HG03520 (cell line): ENCODE measurements around the gene RAB3D.
"Not testable (repeated sequence)": the region's sequence is repeated elsewhere in the genome, so short reads cannot be mapped to it uniquely, and the experiment has no call there.

ENCODE experiments used
- ATAC-seq: cut with Tn5 transposase; IDR thresholded peaks from one replicate; pipeline ENCODE4 v1.9.1; 2021; ENCODE audit warnings: mild to moderate bottlenecking, moderate library complexity; ENCODE audit not compliant: unreplicated experiment

Gene RAB3D

DNA sequence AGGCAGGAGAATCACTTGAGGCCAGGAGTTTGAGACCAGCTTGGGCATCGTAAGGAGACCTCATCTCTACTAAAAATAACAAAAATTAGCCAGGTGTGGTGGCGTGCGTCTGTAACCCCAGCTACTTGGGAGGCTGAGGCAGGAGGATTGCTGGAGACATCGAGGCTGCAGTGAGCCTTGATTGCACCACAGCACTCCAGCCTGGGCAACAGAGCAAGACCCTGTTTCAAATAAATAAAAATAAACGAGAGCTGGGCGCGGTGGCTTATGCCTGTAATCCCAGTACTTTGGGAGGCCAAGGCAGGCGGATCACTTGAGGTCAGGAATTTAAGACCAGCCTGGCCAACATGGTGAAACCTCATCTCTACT is 626 bp upstream of the RAB3D start:
- not testable (repeated sequence) for ATAC-seq

DNA sequence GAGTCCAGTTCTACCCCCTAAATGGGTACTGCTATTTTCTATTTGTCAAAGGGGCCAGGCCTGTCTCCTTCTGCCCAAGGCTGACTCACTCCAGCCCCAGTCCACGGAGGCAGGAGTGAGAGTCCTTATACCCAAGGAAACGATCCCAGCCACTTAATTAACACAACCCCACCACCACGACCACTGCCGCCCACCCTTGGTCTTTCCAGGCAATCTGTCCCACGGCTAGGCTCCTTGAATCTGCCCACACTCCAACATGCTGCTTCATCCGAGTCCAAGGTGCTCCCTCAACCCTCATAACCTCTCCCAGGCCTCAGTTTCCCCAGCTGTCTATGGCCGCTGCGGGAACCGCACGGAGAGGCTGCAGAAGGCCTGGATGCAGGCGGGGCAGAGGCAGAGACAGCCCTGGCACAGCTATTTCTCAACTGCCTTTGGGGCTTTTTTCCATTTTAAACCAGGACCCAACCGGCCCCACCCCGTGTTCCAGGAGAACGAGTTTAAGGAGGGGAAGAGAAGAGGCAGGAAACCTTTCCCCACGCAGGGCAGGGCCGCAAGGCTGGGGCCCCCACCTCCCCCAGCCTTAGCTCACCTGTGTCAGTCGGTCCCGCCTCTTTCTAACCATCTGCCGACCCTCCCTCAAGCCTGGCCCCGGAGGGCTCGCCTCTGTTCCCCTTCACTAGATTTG is 746 bp downstream of the RAB3D start:
- no peak for ATAC-seq

DNA sequence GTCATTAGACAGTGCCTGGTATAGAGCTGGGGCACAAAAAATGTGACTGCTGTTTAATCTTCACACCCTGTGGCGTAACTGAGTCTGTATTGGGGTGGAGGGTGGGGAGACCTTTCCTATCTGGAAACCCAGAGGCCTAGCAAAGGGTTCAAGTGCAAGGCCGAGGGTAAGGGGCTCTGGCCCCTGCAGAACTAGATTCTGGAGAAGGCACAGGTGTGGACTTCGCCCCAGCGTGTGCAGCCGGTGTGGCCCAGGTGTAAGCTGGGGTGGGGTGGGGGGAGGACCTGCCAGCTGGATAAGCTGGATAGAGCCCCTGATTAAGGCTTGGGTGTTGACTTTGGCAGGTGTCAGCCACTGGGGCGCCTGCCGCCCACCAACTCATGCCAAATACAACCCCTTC is 1.3 kb downstream of the RAB3D start:
- no peak for ATAC-seq

DNA sequence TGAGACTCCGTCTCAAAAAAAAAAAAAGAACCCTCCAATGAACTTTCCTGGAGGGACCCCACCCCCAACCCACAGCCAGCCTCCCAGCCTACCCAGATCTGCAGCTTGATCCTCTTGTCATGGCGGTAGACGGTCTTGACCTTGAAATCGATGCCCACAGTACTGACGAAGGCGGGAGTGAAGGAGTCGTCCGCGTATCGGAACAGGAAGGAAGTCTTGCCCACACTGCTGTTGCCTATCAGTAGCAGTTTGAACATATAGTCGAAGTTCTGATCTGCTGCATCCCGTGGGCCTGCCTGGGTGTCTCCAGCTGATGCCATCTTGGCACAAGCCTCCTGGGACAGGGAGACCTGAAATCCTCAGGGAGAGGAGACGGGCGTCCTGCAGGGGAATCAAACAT is 2.4 kb downstream of the RAB3D start:
- no peak for ATAC-seq

DNA sequence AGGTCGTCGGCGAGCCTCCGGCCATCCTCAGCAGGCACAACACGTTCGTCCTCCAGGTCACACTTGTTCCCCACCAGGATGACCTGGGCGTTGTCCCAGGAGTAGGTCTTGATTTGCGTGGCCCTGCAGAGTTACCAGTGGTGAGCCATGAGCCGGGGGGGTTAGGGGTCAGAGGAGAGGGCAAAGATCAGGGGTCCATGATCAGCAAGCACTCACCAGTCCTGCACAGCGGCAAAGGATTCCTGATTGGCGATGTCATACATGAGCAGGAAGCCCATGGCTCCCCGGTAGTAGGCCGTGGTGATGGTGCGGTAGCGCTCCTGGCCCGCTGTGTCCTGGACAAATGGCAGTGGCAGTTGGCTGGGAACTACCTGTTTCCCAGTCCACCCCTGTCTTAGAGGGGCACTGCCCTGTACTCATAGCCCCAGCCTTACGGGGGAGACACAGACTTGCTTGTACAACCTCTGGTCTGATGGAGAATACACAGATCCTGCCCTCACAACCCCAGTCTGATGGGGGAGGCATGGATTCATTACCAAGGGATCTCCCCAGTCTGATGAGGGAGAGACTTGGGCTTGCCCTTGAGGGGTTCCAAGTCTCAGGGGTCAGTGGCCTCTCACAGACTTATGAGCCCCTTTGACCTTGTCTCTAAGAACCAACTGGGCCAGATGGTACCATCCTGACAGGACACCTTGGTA is 3.9 kb downstream of the RAB3D start:
- no peak for ATAC-seq

GRCh38 chr19:11333838-11334237 is 5.6 kb downstream of the RAB3D start:
- ATAC-seq, result not testable (repeated sequence)

- ATAC-seq, result no peak
These were observed 6.6 kb downstream of the RAB3D start for GRCh38 chr19:11332822-11333221.

DNA sequence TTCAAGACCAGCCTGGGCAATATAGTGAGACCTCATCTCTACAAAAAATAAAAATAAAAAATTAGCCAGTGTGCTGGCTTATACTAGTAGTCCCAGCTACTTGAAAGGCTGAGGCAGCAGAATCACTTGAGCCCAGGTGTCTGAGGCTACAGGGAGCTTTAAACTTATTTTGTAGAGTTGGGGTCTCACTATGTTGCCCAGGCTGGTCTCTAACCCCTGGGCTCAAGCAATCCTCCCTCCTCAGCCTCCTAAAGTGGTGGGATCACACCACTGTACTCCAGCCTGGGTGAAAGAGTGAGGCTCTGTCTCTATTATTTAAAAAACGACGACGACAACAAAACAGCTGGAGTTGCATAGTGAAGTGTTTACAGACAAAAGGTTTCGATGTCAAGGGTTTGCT is 8.0 kb downstream of the RAB3D start:
- no peak for ATAC-seq

- no peak for ATAC-seq
These were observed 9.3 kb downstream of the RAB3D start for GRCh38 chr19:11330127-11330526.

- no peak for ATAC-seq
These were observed 13.9 kb downstream of the RAB3D start for GRCh38 chr19:11325544-11325943.

DNA sequence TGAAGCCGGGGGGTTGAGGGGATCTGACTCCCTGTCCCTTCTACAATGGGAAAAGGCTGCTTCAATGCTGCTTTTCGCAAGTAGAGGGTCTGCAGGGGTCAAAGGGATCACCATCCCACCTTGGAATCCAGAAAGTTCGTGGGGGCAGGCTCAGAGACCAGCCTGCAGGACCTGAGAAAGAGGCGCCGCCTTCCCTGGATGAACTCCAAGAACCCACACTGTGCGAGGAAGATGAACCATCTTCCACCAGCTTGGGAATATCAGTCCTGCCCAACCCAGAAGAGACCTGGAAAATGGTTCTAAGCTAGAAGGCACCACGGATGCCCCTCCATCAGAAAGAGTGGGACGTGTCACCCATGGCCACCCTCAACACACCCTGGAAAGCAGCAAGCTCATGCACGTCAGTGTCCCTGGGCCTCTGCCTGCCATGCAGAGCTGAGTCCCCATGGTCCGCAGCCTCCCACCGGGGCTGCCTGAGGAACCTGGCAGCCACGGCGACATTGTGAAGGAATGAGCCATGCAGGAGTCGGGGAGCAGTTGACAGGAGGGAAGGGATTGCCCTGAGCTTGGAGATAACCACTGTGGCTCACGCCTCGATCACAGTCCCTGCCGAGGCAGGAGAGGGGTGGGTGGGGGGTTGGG is 14.6 kb downstream of the RAB3D start:
- ATAC-seq, result no peak

DNA sequence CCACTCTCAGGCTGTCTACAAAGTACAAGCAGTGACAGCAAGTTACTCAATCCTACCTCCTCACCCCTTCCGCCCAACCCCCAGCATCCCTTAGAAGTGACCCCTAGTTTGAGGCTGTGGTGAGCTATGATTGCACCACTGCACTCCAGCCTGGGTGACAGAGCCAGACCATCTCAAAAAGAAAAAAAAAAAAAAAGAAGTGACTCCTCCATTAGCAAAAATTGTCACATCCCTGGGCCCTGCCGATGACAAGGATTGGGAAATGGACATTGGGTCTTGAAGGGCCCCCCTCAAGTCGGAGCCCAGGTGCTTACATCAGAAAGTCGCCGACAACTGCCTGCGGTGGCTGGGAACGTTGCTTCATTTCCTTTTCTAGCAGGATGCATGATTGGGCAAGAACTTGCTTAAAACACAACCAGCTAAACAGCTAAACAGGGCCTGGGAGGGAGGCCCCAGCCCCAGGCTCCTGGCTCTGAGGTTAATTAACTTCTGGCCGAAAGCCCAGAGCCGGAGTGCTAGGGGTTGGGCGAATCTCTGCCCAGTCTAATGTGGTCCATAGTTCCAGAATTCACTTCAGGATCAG is 15.3 kb downstream of the RAB3D start:
- ATAC-seq, result no peak

DNA sequence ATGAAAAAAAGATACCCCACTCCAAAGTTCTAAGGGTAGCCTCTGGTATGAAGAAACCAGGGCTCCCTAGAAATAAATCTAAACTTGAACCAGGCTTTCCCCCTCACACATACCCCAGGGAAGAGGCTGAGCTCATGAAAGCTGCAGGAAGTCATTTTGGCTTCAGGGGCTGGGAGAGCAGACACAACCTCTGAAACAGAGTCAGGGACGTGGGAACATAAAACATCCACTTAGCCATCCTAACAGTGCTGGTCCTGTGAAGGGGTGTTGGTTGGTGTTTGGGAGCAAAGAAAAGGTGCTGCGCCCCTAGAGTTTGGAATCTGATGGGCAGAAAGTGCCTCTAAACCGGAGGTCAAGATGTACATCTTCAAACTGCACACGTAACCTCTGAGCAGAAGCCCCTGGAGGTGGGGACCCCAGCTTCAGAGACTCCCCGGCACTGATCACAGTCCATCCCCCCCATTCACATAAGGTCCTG is 15.8 kb downstream of the RAB3D start:
- no peak for ATAC-seq

GRCh38 chr19:11322269-11323024 is 17.0 kb downstream of the RAB3D start:
- no peak for ATAC-seq

GRCh38 chr19:11321191-11322126 is 18.0 kb downstream of the RAB3D start:
- ATAC-seq, result no peak

DNA sequence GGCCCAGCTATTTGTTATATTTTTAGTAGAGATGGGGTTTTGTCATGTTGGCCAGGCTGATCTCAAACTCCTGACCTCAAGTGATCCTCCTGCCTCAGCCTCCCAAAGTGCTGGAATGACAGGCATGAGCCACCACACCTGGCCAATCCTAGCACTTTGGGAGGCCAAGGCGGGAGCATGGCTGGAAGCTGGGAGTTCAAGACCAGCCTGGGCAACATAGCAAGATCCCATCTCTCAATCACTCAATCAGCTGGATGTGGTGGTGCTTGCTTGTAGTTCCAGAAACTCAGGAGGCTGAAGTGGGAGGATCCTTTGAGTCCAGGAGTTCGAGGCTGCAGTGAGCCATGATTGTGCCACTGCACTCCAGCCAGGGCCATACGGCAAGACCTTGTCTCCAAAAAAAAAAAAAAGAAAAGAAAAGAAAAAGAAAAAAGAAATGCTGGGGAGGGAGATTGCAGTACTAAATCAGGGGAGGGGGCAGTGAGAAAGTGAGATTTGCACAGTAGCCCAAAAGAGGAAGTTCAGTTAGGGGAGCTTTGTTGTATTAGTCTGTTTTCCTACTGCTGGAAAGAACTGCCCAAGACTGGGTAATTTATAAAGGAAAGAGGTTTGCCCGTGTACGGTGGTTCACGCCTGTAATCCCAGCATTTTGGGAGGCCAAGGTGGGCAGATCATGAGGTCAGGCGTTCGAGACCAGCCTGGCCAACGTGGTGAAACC is 19.0 kb downstream of the RAB3D start:
- ATAC-seq, result not testable (repeated sequence)

DNA sequence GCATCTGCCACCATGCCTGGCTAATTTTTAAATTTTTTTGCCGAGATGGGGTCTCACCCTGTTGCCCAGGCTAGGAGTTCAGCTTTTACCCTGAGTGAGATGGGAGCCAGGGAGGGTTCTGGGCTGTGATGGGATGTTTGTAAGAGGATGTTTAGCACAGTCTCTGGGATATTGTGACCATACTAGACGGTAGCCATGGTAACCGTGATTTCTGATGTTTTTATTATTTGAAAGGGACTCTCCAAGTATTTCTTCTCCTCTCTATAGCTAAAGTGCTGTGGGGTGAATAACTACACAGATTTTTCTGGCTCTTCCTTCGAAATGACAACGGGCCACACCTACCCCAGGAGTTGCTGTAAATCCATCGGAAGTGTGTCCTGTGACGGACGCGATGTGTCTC is 33.1 kb downstream of the RAB3D start:
- ATAC-seq, result no peak

DNA sequence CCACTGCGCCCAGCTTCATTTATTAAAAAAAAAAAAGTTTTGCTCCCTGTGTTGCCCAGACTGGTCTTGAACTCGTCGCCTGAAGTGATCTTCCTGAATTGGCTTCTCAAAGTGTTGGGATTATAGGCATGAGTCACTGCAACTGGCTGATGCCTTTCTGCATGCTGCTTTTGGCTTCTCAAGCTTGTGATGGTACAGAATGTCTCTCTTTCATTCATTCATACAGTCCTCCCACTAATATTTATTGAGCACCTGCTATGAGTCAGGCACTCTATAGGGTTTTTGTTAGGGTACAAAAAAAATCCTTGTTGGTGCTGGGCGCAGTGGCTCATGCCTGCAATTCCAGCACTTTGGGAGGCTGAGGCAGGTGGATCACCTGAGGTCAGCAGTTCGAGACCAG is 34.5 kb downstream of the RAB3D start:
- no peak for ATAC-seq

GRCh38 chr19:11300811-11301120 is 38.7 kb downstream of the RAB3D start:
- no peak for ATAC-seq
